Measurements from ENCODE around the gene BCL7B. TPM values are rescaled to one million over a fixed set of nuclear protein-coding genes. Genes with fewer than 3 reads are reported as not detected.
"Not testable (repeated sequence)": the region's sequence is repeated elsewhere in the genome, so short reads cannot be mapped to it uniquely, and the experiment has no call there.

The BCL7B gene
- total RNA-seq, 1 experiment from 2014 or later: 50.4 TPM

DNA sequence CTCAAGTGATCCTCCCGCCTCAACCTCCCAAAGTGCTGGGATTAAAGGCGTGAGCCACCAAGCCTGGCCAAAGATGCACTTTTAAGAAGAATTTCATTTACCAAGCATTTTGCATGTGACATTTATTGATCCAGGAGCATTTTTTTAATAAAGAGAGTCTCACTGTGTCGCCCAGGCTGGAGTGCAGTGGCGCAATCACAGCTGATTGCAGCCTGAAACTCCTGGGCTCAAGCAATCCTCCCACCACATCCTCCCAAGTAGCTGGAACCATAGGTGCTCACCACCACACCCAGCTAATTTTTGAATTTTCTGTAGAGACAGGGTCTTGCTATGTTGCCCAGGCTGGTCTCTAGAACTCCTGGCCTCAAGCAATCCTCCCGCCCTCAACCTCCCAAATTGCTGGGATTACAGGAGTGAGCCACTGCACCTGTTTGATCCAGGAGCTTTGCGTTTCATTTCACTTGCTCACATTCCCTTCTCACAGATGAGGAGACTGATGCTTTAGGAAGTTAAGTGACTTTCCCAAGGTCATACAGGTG, 25.2 kb upstream of the BCL7B start:
- ChIA-PET RAD21 (ENCODE audit: low non-redundant PET in 1 of 2, low total read pairs in 2 of 2, uncharacterized antibody in 2 of 2, unreplicated experiment in 2 of 2) (no interaction called here), CTCF (no interaction called here), POLR2A (no interaction called here)
- Histone ChIP-seq H3K4me2 (ENCODE audit: low read length) (no peak overlapping the region), H3K4me1 (ENCODE audit: control insufficient read depth in 1 of 2, insufficient read depth in 2 of 2, low read length in 2 of 2) (peaks cover 8 to 10% of the 10 kb centered on the region in 2 experiments), H3K79me2 (ENCODE audit: insufficient read depth, low read length) (peaks cover 6% of the 10 kb centered on the region), H3K9me3 (ENCODE audit: control insufficient read depth in 1 of 2, insufficient read depth in 1 of 2, low read depth in 1 of 2, low read length in 2 of 2) (no peaks in the 10 kb centered on the region), H3K27me3 (ENCODE audit: insufficient read depth, low read length) (no peaks in the 10 kb centered on the region), H3K4me3 (replicated peaks in 1 of 2; ENCODE audit: low read depth in 1 of 2, low read length in 2 of 2) (no peak overlapping the region), H3K9me2 (ENCODE audit: insufficient read depth) (no peaks in the 10 kb centered on the region), H2AFZ (ENCODE audit: low read depth, low read length, poor library complexity, severe bottlenecking) (no peak overlapping the region), H3K36me3 (ENCODE audit: control insufficient read depth in 1 of 2, insufficient read depth in 2 of 2, low read length in 2 of 2) (no peaks in the 10 kb centered on the region), H3K9ac (ENCODE audit: low read length) (no peak overlapping the region), H4K20me1 (ENCODE audit: insufficient read depth) (no peaks in the 10 kb centered on the region), H3K27ac (ENCODE audit: low read depth, low read length) (no peak overlapping the region)
- no peak for ATAC-seq
- intact Hi-C loops (cut with micrococcal nuclease): no loop called here
- no TSS peak for BruUV-seq (replicated peaks)
- DNase-seq (ENCODE audit: low read depth, low spot score): no peak
- no peak for TF ChIP-seq CEBPB (IDR thresholded peaks at IDR 0.05; ENCODE audit: low read depth)
- TF ChIP-seq, protein P1, sequence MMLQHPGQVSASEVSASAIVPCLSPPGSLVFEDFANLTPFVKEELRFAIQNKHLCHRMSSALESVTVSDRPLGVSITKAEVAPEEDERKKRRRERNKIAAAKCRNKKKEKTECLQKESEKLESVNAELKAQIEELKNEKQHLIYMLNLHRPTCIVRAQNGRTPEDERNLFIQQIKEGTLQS (IDR thresholded peaks at IDR 0.05): no peak
- TF ChIP-seq POLR2AphosphoS5 (IDR thresholded peaks at IDR 0.05; ENCODE audit: low read depth, low read length): no peak
- no peak for TF ChIP-seq TCF7L2 (IDR thresholded peaks at IDR 0.05; ENCODE audit: borderline replicate concordance, extremely low read depth, insufficient read depth, insufficient read length)
- no peak for TF ChIP-seq ZFX (IDR thresholded peaks at IDR 0.05)
- no peak for TF ChIP-seq RAD21 (IDR thresholded peaks at IDR 0.05; ENCODE audit: low read depth)
- no peak for TF ChIP-seq SRF (IDR thresholded peaks at IDR 0.05; ENCODE audit: low read depth)

DNA sequence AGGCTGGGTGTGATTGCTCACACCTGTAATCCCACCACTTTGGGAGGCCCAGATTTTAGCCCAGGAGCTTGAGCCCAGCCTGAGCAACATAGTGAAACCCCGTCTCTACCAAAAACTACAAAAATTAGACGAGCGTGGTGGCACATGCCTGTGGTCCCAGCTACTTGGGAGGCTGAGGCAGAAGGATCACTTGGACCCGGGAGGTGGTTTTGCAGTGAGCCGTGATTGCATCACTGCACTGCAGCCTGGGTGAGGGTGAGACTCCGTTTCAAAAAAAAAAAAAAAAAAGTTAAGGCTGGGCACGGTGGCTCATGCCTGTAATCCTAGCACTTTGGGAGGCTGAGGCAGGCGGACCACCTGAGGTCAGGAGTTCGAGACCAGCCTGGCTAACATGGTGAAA, 23.5 kb upstream of the BCL7B start:
- H3K27me3 ChIP-seq (ENCODE audit: insufficient read depth, low read length); H3K36me3 ChIP-seq (ENCODE audit: control insufficient read depth in 1 of 2, insufficient read depth in 2 of 2, low read length in 2 of 2); H4K20me1 ChIP-seq (ENCODE audit: insufficient read depth); POLR2A ChIA-PET; CTCF ChIA-PET; H3K9me2 ChIP-seq (ENCODE audit: insufficient read depth); BruUV-seq (replicated peaks); H3K4me3 ChIP-seq (replicated peaks in 1 of 2; ENCODE audit: low read depth in 1 of 2, low read length in 2 of 2); RAD21 ChIA-PET (ENCODE audit: low non-redundant PET in 1 of 2, low total read pairs in 2 of 2, uncharacterized antibody in 2 of 2, unreplicated experiment in 2 of 2); H3K9ac ChIP-seq (ENCODE audit: low read length); H3K9me3 ChIP-seq (ENCODE audit: control insufficient read depth in 1 of 2, insufficient read depth in 1 of 2, low read depth in 1 of 2, low read length in 2 of 2); H3K4me2 ChIP-seq (ENCODE audit: low read length); H3K27ac ChIP-seq (ENCODE audit: low read depth, low read length); intact Hi-C loops (cut with micrococcal nuclease); H2AFZ ChIP-seq (ENCODE audit: low read depth, low read length, poor library complexity, severe bottlenecking); DNase-seq (ENCODE audit: low read depth, low spot score); ATAC-seq: not testable (repeated sequence)
- Histone ChIP-seq H3K79me2 (ENCODE audit: insufficient read depth, low read length) (peaks cover 22% of the 10 kb centered on the region), H3K4me1 (ENCODE audit: control insufficient read depth in 1 of 2, insufficient read depth in 2 of 2, low read length in 2 of 2) (peaks cover 19 to 27% of the 10 kb centered on the region in 2 experiments)
